ENCODE results near the gene GRAMD1B. TPM values are rescaled to one million over a fixed set of nuclear protein-coding genes. Genes with fewer than 3 reads are reported as not detected.

The GRAMD1B gene
- total RNA-seq, 2 experiments from 2014 or later: 16.1 to 21.8 TPM

GRCh38 chr11:123665306-123665705 lies 235.2 kb downstream of the GRAMD1B start:
- CTCF ChIA-PET: no interaction called here
- Histone ChIP-seq H3K4me1 (ENCODE audit: insufficient read depth, low read length) (no peaks in the 10 kb centered on the region), H3K9me3 (ENCODE audit: control insufficient read depth in 1 of 2, insufficient read depth in 1 of 2, low read length in 2 of 2) (peaks cover 0 to 3% of the 10 kb centered on the region in 2 experiments), H3K36me3 (ENCODE audit: insufficient read depth, low read length) (no peaks in the 10 kb centered on the region), H3K27me3 (ENCODE audit: control insufficient read depth in 1 of 2, insufficient read depth in 2 of 2, low read length in 2 of 2) (peaks cover 0 to 4% of the 10 kb centered on the region in 2 experiments), H3K4me3 (ENCODE audit: low read length) (no peak overlapping the region), H3K27ac (ENCODE audit: low read depth in 1 of 2, low read length in 2 of 2) (no peak overlapping the region)
- H3K4me1 Mint-ChIP-seq (ENCODE audit: low read depth): peaks cover 3% of the 10 kb centered on the region
- H3K36me3 Mint-ChIP-seq (ENCODE audit: low read depth): no peaks in the 10 kb centered on the region
- TF ChIP-seq CTCF (IDR thresholded peaks at IDR 0.05): no peak
- intact Hi-C loops (cut with DNase I, micrococcal nuclease): no loop called here
- H3K27me3 Mint-ChIP-seq: peaks cover 10% of the 10 kb centered on the region
- ATAC-seq (ENCODE audit: poor library complexity): no peak
- no peak overlapping the region for H3K4me3 Mint-ChIP-seq
- POLR2A ChIA-PET: no interaction called here
- H3K9me3 Mint-ChIP-seq: peaks cover 7% of the 10 kb centered on the region
- H3K27ac Mint-ChIP-seq: no peak overlapping the region
- DNase-seq: no peak

GRCh38 chr11:123670081-123670480 lies 240.0 kb downstream of the GRAMD1B start:
- no peak for ATAC-seq (ENCODE audit: poor library complexity)
- Histone ChIP-seq H3K4me3 (ENCODE audit: low read length) (no peak overlapping the region), H3K27me3 (ENCODE audit: control insufficient read depth in 1 of 2, insufficient read depth in 2 of 2, low read length in 2 of 2) (peaks cover 0 to 4% of the 10 kb centered on the region in 2 experiments), H3K4me1 (ENCODE audit: insufficient read depth, low read length) (no peaks in the 10 kb centered on the region), H3K36me3 (ENCODE audit: insufficient read depth, low read length) (no peaks in the 10 kb centered on the region), H3K27ac (ENCODE audit: low read depth in 1 of 2, low read length in 2 of 2) (no peak overlapping the region), H3K9me3 (ENCODE audit: control insufficient read depth in 1 of 2, insufficient read depth in 1 of 2, low read length in 2 of 2) (no peaks in the 10 kb centered on the region)
- DNase-seq: no peak
- Mint-ChIP-seq H3K4me1 (ENCODE audit: low read depth) (no peaks in the 10 kb centered on the region), H3K36me3 (ENCODE audit: low read depth) (no peaks in the 10 kb centered on the region), H3K27me3 (peaks cover 15% of the 10 kb centered on the region), H3K4me3 (no peak overlapping the region), H3K9me3 (peaks cover 5% of the 10 kb centered on the region), H3K27ac (no peak overlapping the region)
- ChIA-PET POLR2A (no interaction called here), CTCF (no interaction called here)
- intact Hi-C loops (cut with DNase I, micrococcal nuclease): no loop called here
- no peak for TF ChIP-seq CTCF (IDR thresholded peaks at IDR 0.05)

GRCh38 chr11:123671534-123671933 lies 241.5 kb downstream of the GRAMD1B start:
- Histone ChIP-seq H3K36me3 (ENCODE audit: insufficient read depth, low read length) (no peaks in the 10 kb centered on the region), H3K27me3 (ENCODE audit: control insufficient read depth in 1 of 2, insufficient read depth in 2 of 2, low read length in 2 of 2) (peaks cover 0 to 4% of the 10 kb centered on the region in 2 experiments), H3K27ac (ENCODE audit: low read depth in 1 of 2, low read length in 2 of 2) (no peak overlapping the region), H3K9me3 (ENCODE audit: control insufficient read depth in 1 of 2, insufficient read depth in 1 of 2, low read length in 2 of 2) (no peaks in the 10 kb centered on the region), H3K4me3 (ENCODE audit: low read length) (no peak overlapping the region), H3K4me1 (ENCODE audit: insufficient read depth, low read length) (no peaks in the 10 kb centered on the region)
- H3K9me3 Mint-ChIP-seq: peaks cover 3% of the 10 kb centered on the region
- H3K27me3 Mint-ChIP-seq: peaks cover 19% of the 10 kb centered on the region
- TF ChIP-seq CTCF (IDR thresholded peaks at IDR 0.05): no peak
- no peaks in the 10 kb centered on the region for H3K36me3 Mint-ChIP-seq (ENCODE audit: low read depth)
- intact Hi-C loops (cut with DNase I, micrococcal nuclease): no loop called here
- ATAC-seq (ENCODE audit: poor library complexity) (no peak), DNase-seq (no peak)
- no peaks in the 10 kb centered on the region for H3K4me1 Mint-ChIP-seq (ENCODE audit: low read depth)
- POLR2A ChIA-PET: interaction anchor here (1.1 kb wide), 1 partner anchor 18 kb away, joined by 3 read pairs; the partner anchor contains the start of gene SCN3B
- CTCF ChIA-PET: no interaction called here
- H3K4me3 Mint-ChIP-seq: no peak overlapping the region
- H3K27ac Mint-ChIP-seq: no peak overlapping the region

Measured in CD4-positive, alpha-beta T cell (primary cell).